ENCODE results near the gene INSYN2B.
A peak's percentile ranks its signal among the peaks of the same experiment; 100 is the strongest.
"Not testable (repeated sequence)": the region's sequence is repeated elsewhere in the genome, so short reads cannot be mapped to it uniquely, and the experiment has no call there.

INSYN2B gene

DNA sequence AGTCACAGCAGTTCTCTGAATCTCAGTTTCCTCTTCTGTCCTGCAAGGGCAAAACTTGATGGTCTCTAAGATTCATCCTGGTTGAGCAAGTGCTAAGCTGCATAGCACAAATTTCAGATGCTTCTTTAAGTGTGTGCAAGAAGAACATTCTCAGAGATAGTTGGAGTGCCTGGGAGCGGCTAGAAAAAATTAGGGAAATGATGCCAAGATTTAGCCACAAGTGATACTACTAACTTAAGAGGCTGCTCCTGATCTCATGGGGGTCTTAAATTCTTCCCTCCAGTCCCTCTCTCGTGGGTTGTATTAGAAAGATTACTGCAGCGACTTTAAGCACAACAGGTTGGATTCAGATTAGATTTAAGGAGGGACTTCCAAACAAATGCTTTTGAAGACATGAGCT is 24.2 kb downstream of the INSYN2B start:
- peaks cover 12% of the 10 kb centered on the region for H3K36me3 Mint-ChIP-seq
- no peaks in the 10 kb centered on the region for H3K27me3 Mint-ChIP-seq
- no peak overlapping the region for H3K27ac Mint-ChIP-seq
- H3K9me3 Mint-ChIP-seq (ENCODE audit: low read depth) = no peaks in the 10 kb centered on the region
- no peak overlapping the region for H3K4me3 Mint-ChIP-seq
- H3K4me1 Mint-ChIP-seq (ENCODE audit: low read depth) = peaks cover 3% of the 10 kb centered on the region

DNA sequence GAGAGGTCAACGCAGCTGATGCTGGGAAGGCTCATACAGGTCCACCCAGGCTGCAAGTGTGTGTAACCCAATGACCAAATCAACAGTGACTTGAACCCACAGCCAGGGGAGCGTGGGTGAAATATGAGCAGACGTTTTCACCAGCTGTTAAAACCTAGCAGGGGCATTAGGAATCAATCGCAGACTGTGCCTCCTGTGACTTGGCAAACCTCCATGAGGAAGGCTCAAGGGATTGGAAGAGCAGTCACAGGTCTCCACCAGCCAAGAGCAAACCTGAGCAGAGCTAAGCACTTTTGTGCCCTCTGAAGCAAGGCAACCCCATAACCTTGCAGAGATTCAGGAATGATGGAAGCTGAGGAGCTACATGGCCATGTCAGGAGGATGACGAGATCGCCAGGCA is 25.5 kb downstream of the INSYN2B start:
- Mint-ChIP-seq H3K9me3 (ENCODE audit: low read depth) (no peaks in the 10 kb centered on the region), H3K27ac (no peak overlapping the region), H3K4me3 (no peak overlapping the region), H3K27me3 (no peaks in the 10 kb centered on the region), H3K4me1 (ENCODE audit: low read depth) (peaks cover 3% of the 10 kb centered on the region), H3K36me3 (peaks cover 9% of the 10 kb centered on the region)

DNA sequence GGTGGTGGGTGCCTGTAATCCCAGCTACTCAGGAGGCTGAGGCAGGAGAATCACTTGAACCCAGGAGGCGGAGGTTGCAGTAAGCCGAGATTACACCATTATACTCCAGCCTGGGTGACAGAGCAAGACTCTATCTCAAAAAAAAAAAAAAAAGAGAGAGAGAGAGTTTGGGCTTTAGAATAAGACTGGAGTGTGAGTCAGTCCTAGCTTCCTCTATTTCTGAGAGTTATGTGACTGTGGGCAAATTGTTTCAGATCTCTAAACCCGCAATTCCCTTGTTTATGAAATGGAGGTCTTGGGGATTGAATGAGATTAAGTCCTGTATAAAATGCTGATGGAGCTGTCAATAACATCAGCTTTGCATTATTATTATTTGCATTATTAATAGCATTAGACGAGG is 27.1 kb downstream of the INSYN2B start:
- H3K27ac Mint-ChIP-seq; H3K4me3 Mint-ChIP-seq; H3K9me3 Mint-ChIP-seq (ENCODE audit: low read depth); H3K4me1 Mint-ChIP-seq (ENCODE audit: low read depth); H3K27me3 Mint-ChIP-seq: not testable (repeated sequence)
- H3K36me3 Mint-ChIP-seq = peaks cover 14% of the 10 kb centered on the region

DNA sequence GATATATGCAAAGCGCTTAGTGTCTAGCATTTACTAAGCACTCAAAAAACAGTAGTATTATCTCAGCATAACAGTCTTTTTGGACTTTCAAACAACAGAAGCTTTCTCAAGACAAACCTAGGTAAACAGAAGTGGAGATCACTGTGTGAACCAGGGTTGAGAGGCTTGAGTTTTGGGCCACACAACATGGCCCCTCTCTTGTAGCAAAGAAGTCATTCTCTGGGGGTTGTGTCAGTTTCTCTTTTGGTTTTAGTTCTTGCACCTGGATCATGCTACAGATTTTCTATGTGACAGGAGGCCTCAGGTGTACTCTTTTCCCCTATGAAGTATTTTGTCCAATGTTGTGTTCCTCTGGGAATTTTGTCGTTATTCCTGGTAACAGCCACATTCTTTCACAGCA is 30.0 kb downstream of the INSYN2B start:
- Mint-ChIP-seq H3K27ac (no peak overlapping the region), H3K4me3 (no peak overlapping the region), H3K4me1 (ENCODE audit: low read depth) (no peaks in the 10 kb centered on the region), H3K36me3 (peaks cover 25% of the 10 kb centered on the region), H3K27me3 (no peaks in the 10 kb centered on the region), H3K9me3 (ENCODE audit: low read depth) (no peaks in the 10 kb centered on the region)

DNA sequence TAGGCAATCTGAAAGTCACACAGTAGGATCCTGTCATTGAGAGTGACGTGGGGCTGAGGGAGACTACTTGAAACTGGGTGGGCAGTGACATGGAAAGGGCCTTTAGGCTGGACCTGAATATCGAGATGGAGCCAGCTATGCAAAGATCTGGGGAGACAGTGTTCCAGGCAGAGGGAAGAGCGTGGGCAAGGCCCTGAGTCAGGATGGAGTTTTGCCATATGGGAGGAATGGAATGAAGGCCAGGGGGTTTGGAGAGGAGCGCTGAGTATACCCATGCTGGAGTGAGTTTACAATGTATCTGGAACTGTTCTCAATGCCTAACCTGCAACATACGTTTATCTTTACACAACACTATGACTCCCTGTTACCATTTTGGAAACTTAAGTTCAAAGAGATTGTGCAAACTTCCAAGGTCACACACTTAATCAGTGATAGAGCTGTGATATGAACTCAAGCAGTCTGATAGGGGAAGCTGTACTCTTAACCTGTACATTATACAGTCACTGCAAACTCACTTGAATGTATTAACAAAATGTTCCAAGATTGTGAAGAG is 33.5 kb downstream of the INSYN2B start:
- Mint-ChIP-seq H3K4me1 (ENCODE audit: low read depth) (peaks cover 4% of the 10 kb centered on the region), H3K27ac (no peak overlapping the region), H3K27me3 (no peaks in the 10 kb centered on the region), H3K36me3 (peaks cover 23% of the 10 kb centered on the region), H3K4me3 (no peak overlapping the region), H3K9me3 (ENCODE audit: low read depth) (no peaks in the 10 kb centered on the region)

DNA sequence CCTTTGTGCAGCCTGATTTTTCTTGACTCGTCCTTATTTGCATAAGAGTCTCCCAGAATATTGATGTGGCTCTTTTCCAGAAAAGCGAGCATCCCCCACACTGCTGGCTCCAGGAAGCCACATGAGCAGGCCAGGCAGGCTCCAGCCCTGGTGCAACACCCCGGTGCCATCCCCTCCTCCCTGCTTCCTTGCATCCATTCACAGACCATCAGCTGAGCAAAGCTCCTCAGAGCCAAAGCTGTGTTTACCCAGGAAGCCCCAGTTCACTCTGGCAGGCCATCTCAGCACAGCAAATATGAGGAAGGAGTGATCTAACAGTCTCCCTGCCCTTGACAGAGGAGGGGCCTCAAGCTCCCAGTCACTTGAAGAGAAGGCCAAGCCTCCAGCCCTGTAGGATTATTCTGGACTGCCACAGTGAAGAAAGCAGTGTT is 34.4 kb downstream of the INSYN2B start:
- Mint-ChIP-seq H3K27me3 (no peaks in the 10 kb centered on the region), H3K36me3 (peaks cover 24% of the 10 kb centered on the region), H3K4me1 (ENCODE audit: low read depth) (peaks cover 4% of the 10 kb centered on the region), H3K4me3 (no peak overlapping the region), H3K9me3 (ENCODE audit: low read depth) (no peaks in the 10 kb centered on the region), H3K27ac (no peak overlapping the region)

DNA sequence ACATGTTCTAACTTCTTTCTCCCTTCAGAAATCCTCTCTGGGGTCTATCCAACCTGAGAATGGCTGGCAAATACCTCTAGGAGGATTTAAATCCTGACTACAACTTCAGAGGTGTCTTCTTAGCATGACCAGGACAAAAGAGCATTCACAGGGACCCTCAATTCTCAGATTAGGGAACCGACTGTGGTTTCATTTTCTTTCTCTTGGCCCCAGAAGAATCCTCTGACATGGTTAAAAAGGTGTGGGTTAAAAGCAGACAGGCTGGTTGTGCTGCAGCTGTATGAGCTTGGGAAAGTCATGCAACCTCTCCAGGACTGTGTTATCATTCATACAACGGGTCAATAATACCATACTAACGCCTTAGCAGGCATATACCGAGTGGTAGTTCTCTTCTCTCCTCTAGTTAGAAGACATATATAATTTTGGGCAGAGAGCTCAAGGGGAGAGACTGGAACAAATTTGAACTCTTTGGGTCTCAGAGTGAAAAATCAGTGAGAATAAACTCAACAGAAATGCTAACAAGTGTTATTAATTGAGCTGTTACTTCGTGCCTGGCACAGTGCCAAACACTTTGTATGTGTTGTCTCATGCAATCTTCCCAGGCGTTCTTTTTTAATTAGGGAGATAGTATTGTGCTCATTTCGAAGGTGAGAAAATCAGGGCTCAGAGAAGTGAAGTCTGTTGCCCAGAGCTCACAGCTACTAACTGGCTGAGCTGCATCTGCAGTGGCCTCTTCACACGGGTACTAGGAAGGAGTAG is 35.2 kb downstream of the INSYN2B start:
- Mint-ChIP-seq H3K4me1 (ENCODE audit: low read depth) (peaks cover 4% of the 10 kb centered on the region), H3K27ac (peak overlapping the region; percentile 29), H3K27me3 (no peaks in the 10 kb centered on the region)

DNA sequence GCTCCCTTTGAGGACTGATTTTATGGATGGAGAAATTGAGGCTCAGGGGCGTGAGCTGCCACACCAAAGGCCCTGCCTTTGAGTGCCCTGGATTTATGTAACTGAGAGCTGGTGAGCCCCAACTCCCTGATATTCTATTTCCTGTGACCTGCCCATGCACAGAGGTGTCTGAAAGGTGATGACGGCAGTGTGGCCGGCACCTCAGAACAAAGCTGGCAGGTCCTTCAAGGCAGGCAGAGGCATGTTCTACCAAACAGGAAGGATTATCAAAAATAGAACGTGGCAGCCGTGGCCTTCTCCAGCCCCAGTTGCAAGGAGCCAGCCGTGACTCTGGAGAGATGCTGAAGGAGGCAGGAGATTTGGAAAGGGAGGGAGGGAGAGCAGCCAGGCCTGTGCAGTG is 36.2 kb downstream of the INSYN2B start:
- no peaks in the 10 kb centered on the region for H3K27me3 Mint-ChIP-seq
- peaks cover 22% of the 10 kb centered on the region for H3K36me3 Mint-ChIP-seq
- no peak overlapping the region for H3K27ac Mint-ChIP-seq
- H3K4me1 Mint-ChIP-seq (ENCODE audit: low read depth) = peaks cover 4% of the 10 kb centered on the region
- no peaks in the 10 kb centered on the region for H3K9me3 Mint-ChIP-seq (ENCODE audit: low read depth)
- H3K4me3 Mint-ChIP-seq = no peak overlapping the region

More for the DNA sequence above, 35.2 kb downstream of the INSYN2B start:
- H3K9me3 Mint-ChIP-seq (ENCODE audit: low read depth) = no peaks in the 10 kb centered on the region
- H3K36me3 Mint-ChIP-seq = peaks cover 24% of the 10 kb centered on the region
- no peak overlapping the region for H3K4me3 Mint-ChIP-seq

DNA sequence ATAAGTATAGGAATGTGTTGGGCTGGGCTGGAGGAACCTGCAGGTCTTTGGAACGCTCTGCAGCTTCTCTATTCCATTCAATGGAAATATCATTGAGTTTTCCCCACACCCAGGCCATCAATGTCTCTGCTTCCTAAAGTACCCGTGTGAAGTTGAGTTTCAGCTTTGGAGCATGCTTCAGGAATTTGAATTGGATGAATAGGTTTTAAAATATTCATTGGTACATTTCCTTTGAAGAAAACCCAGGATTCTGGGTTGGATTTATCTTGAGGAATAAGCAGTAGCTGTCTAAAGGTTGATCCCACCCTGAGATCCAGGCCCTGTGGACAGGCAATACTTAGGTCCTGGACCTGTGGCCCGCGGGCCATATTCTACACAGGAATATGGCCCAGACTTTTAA is 37.3 kb downstream of the INSYN2B start:
- no peak overlapping the region for H3K27ac Mint-ChIP-seq
- H3K36me3 Mint-ChIP-seq = peaks cover 18% of the 10 kb centered on the region
- no peaks in the 10 kb centered on the region for H3K9me3 Mint-ChIP-seq (ENCODE audit: low read depth)
- no peak overlapping the region for H3K4me3 Mint-ChIP-seq
- H3K4me1 Mint-ChIP-seq (ENCODE audit: low read depth) = peaks cover 4% of the 10 kb centered on the region
- no peaks in the 10 kb centered on the region for H3K27me3 Mint-ChIP-seq

DNA sequence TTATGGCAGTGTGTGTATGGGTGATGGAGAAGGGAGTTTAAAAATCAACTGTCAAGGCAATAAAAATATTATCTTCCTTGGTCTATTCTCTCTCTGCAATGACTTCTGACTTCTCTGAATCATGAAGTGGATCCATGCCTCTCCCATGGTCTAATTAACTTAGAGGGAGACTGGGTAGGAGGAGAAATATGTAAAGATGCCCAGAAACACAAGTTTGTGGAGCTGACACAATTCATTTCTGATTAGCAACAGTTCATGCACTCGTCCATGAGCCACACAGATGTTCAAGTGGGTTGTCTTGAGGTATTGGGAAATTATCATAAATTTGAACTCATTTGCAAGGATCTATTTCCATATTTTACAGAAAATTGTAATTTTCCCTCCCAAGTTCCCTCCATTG is 38.1 kb downstream of the INSYN2B start:
- H3K27me3 Mint-ChIP-seq = no peaks in the 10 kb centered on the region
- peaks cover 4% of the 10 kb centered on the region for H3K4me1 Mint-ChIP-seq (ENCODE audit: low read depth)
- H3K36me3 Mint-ChIP-seq = peaks cover 19% of the 10 kb centered on the region
- H3K27ac Mint-ChIP-seq = no peak overlapping the region
- no peaks in the 10 kb centered on the region for H3K9me3 Mint-ChIP-seq (ENCODE audit: low read depth)
- H3K4me3 Mint-ChIP-seq = no peak overlapping the region

DNA sequence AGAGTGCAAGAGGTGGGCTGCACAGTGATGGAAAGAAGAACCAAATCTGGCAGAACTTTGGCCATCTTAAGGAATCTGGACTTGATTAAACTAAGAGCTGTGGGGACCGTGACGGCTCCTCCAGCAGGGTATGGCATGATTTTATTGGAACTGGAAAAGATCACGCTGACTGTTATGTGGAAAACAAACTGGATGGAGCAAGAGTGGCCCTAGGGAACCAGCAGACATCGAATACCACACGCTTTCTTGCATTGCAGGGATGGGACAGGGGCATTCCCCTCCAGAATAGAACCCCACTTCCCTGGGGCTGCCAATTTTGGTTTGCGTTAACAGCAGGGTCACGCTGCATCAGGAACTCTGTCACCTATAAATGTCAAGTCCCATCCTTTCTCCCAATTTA is 38.8 kb downstream of the INSYN2B start:
- Mint-ChIP-seq H3K4me3 (no peak overlapping the region), H3K4me1 (ENCODE audit: low read depth) (peaks cover 4% of the 10 kb centered on the region), H3K27me3 (no peaks in the 10 kb centered on the region), H3K36me3 (peaks cover 19% of the 10 kb centered on the region), H3K9me3 (ENCODE audit: low read depth) (no peaks in the 10 kb centered on the region), H3K27ac (no peak overlapping the region)

DNA sequence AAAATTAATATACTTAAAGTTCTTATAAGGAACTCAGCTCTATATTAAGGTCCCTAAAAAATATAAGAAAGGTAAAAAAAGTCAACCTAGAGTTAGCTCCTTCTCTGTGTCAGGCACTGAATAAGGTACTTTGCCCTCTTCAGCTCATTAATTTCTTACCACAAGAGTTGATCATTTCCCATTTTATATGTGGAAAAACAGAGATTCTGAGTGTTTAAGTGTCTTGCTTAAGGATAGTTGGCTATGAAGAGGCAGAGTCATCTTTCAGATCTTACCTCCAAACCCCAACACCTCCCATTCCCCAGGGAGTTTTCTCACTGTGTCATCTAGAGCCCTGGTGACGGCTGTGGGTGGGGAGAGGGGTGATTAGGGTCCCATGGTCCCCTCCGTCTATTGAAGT is 40.6 kb downstream of the INSYN2B start:
- Mint-ChIP-seq H3K36me3 (peaks cover 16% of the 10 kb centered on the region), H3K9me3 (ENCODE audit: low read depth) (no peaks in the 10 kb centered on the region), H3K27ac (no peak overlapping the region), H3K4me3 (no peak overlapping the region), H3K4me1 (ENCODE audit: low read depth) (peaks cover 20% of the 10 kb centered on the region), H3K27me3 (no peaks in the 10 kb centered on the region)

DNA sequence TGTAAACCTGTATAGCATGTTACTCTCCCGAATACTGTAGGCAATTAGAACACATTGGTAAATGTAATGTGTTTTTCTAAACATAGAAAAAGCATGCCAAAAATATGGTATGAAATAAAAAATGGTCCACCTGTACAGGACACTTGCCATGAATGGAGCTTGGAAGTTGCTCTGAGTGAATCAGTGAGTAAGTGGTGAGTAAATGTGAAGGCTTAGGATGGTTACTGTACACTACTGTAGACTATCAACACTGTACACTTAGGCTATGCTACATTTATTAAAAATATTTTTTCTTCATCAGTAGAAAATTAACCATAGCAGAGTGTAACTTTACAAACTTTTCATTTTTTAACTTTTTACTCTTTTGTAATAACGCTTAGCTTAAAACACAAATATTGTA is 41.9 kb downstream of the INSYN2B start:
- peaks cover 16% of the 10 kb centered on the region for H3K36me3 Mint-ChIP-seq
- H3K27me3 Mint-ChIP-seq = no peaks in the 10 kb centered on the region
- no peak overlapping the region for H3K4me3 Mint-ChIP-seq
- no peaks in the 10 kb centered on the region for H3K9me3 Mint-ChIP-seq (ENCODE audit: low read depth)
- H3K4me1 Mint-ChIP-seq (ENCODE audit: low read depth) = peaks cover 30% of the 10 kb centered on the region
- no peak overlapping the region for H3K27ac Mint-ChIP-seq

DNA sequence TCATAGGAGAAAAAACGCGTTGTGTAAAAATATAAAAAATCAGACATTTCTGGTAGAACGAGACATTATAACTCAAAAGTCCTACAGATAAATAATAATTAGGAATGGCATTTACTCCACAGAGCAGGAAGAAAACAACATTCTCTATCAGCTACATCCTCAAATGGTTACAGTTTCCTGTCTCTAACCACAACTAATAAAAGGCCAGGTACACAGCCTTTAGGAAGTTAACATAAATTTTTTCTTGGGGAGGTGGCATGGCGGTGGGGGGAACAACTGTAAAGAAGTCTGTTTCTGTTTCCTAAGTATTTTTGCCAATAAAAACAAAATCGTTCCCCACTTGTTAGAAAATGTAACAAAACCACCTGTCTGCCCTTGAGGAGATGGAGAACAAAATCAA is 44.5 kb downstream of the INSYN2B start:
- H3K9me3 Mint-ChIP-seq (ENCODE audit: low read depth) = no peaks in the 10 kb centered on the region
- no peak overlapping the region for H3K27ac Mint-ChIP-seq
- peaks cover 46% of the 10 kb centered on the region for H3K4me1 Mint-ChIP-seq (ENCODE audit: low read depth)
- peaks cover 16% of the 10 kb centered on the region for H3K36me3 Mint-ChIP-seq
- H3K4me3 Mint-ChIP-seq = no peak overlapping the region
- H3K27me3 Mint-ChIP-seq = no peaks in the 10 kb centered on the region

DNA sequence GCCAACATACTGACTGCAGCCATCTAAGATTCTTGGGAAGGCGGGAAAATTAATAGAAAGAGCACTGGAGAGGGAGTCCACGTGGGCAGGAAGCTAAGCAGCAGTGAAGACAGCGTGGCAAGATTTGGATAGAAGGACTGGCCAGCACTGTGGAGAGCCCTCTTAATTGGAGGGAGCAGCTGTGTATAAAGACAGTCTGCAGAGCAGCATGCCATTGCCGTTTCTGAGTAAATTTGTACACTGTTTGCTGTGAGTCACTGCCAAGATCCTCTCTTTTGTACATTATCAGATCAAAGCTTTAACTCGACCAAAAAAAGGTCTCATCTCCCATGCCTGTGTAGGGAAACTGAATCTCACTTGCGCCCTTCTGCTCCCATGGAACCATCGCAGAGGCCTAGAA is 45.3 kb downstream of the INSYN2B start:
- peaks cover 51% of the 10 kb centered on the region for H3K4me1 Mint-ChIP-seq (ENCODE audit: low read depth)
- H3K27ac Mint-ChIP-seq = peak overlapping the region; percentile 1
- peaks cover 20% of the 10 kb centered on the region for H3K36me3 Mint-ChIP-seq
- H3K27me3 Mint-ChIP-seq = no peaks in the 10 kb centered on the region
- H3K4me3 Mint-ChIP-seq = no peak overlapping the region
- H3K9me3 Mint-ChIP-seq (ENCODE audit: low read depth) = no peaks in the 10 kb centered on the region

DNA sequence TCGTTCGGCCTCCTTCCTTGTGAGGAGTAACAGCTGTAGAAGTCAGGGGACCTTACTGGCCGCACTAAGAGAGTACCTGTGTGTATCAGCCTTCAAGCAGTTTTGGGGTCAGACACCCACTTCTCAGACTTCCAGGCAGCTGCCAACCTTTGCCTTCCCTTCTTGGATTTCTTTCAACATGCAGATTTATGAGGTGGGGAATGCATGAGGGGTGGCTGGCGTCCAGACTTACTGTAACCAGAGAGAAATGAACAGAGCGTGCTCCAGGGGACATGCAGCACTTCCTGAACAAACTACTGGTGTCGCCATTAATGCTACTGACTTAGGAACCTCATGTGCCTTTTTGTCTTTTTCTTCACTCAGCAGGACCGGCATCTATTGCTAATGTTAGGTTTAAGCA is 46.7 kb downstream of the INSYN2B start:
- H3K27ac Mint-ChIP-seq = no peak overlapping the region

More for the DNA sequence above, 46.7 kb downstream of the INSYN2B start:
- Mint-ChIP-seq H3K4me1 (ENCODE audit: low read depth) (peaks cover 56% of the 10 kb centered on the region), H3K9me3 (ENCODE audit: low read depth) (no peaks in the 10 kb centered on the region), H3K4me3 (no peak overlapping the region), H3K27me3 (no peaks in the 10 kb centered on the region), H3K36me3 (peaks cover 22% of the 10 kb centered on the region)

Measured in activated naive CD8-positive, alpha-beta T cell (primary cell).